Gastrocnemius medialis (tissue), 4 donors: Measurements from ENCODE around the gene IGSF9B. TPM values are rescaled to one million over a fixed set of nuclear protein-coding genes. Genes with fewer than 3 reads are reported as not detected.

Experiments
- ATAC-seq, 2 donors: fragments of 150-250 bp; one replicate each; pipeline ENCODE4 v1.9.1; 2016
- DNase-seq, 2 donors: peaks; one replicate each; pipeline ENCODE4 v3.0.0-alpha.2; 2019
- H3K27ac ChIP-seq, 4 donors: fragments of 200-600 bp; sonication (generic); 1 replicate in 1 of 4; 2 replicates in 3 of 4; pipeline ENCODE4 v1.5.1; 2016 to 2018; ENCODE audit warnings: mild to moderate bottlenecking in 2 of 4, moderate library complexity in 1 of 4
- H3K27me3 ChIP-seq, 3 donors: fragments of 200-600 bp; sonication (generic) in 2 of 3; 1 replicate in 1 of 3; 2 replicates in 2 of 3; pipeline versions ENCODE4 v1.5.1 to v1.6.0; 2016 to 2019; ENCODE audit warnings: mild to moderate bottlenecking in 1 of 3, moderate library complexity in 1 of 3
- H3K36me3 ChIP-seq, 2 donors: fragments of 200-600 bp; sonication (generic) in 1 of 2; one replicate each; pipeline ENCODE4 v1.5.1; 2017 to 2018
- H3K4me1 ChIP-seq, 2 donors: fragments of 200-600 bp; sonication (generic) in 1 of 2; one replicate each; pipeline ENCODE4 v1.5.1; 2016 to 2017; ENCODE audit warnings: mild to moderate bottlenecking in 2 of 2
- H3K4me3 ChIP-seq, 4 donors: fragments of 200-600 bp; sonication (generic) in 3 of 4; 1 replicate in 1 of 4; 2 replicates in 3 of 4; pipeline ENCODE4 v1.5.1; 2016 to 2019; ENCODE audit warnings: mild to moderate bottlenecking in 2 of 4
- H3K9me3 ChIP-seq, 3 donors: fragments of 200-600 bp; sonication (generic) in 2 of 3; 1 replicate in 1 of 3; 2 replicates in 2 of 3; pipeline ENCODE4 v1.5.1; 2016 to 2019
- POLR2A ChIP-seq, 2 donors: fragments of 450-650 bp; IDR thresholded peaks; one replicate each; pipeline ENCODE4 v1.6.1; 2017; ENCODE audit warnings: antibody characterized with exemption in 2 of 2, mild to moderate bottlenecking in 2 of 2, moderate library complexity in 2 of 2
- in situ Hi-C, 4 donors: fragments of 200-750 bp; cut with MboI; loops; one replicate each; pipeline versions ENCODE4 v1.15.0 to v1.8.0; 2017; ENCODE audit warnings: low sequenced_read_pairs in 4 of 4
- intact Hi-C: fragments of 100-400 bp; cut with DNase I; formaldehyde crosslinking; loops from one replicate; pipeline ENCODE4 v1.15.1; 2023; ENCODE audit warnings: low total_unique reads
- total RNA-seq, 4 donors: library from RNA; depleted of rRNA; stranded (reverse); fragments of >200 nt; gene quantifications; one replicate each; pipeline versions ENCODE4 v1.1.0 to v1.2.3, GENCODE V29; 2016
- TF ChIP-seq, protein P1 (sequence below), 5 experiments: fragments of 450-650 bp in 3 of 5; fragments of 200-600 bp in 2 of 5; sonication (generic) in 2 of 5; IDR thresholded peaks in 4 of 5; conservative IDR thresholded peaks in 1 of 5; 1 replicate in 4 of 5; 2 replicates in 1 of 5; pipeline ENCODE4 v1.5.1; 2016 to 2019; ENCODE audit warnings: antibody characterized with exemption in 5 of 5, mild to moderate bottlenecking in 3 of 5, moderate library complexity in 3 of 5

The IGSF9B gene
- total RNA-seq, 4 donors from 2014 or later = 0.07 to 2.5 (median 1.4) TPM

DNA sequence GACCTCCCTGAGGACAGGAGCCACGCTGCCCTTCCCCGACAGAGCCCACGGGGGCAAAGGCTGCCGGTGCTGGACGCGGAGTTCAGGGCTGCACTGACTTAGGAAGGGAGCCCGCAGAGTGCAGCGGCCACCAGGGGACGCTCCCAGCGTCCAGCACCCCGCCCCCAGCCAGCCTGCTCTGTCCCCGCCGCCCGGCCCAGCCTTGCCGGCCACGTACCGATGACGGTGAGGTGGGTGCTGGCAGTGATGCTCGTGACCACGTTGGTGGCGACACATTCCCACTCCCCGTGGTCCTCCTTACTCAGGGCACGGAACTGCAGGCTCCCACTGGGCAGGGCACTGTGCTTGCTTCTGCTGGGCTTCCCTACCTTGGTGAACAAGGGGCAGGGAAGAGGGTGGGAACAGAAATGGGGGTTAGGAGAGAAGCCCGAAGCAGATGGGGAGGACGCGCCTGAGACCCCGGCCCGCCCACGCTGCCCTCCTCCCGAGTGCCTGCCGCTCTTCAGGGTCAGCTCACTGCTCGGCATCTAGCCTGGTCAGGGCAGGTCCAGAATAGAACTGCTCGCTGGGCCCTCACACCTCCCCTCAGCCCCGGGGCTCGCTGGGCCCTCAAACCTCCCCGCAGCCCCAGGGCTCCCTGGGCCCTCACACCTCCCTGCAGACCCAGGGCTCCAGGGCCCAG lies 25.9 kb downstream of the IGSF9B start:
- no peak for DNase-seq
- ATAC-seq = no peak
- peaks cover 2 to 4% of the 10 kb centered on the region in 2 donors for H3K4me1 ChIP-seq
- H3K36me3 ChIP-seq = no peaks in the 10 kb centered on the region
- TF ChIP-seq, protein P1, sequence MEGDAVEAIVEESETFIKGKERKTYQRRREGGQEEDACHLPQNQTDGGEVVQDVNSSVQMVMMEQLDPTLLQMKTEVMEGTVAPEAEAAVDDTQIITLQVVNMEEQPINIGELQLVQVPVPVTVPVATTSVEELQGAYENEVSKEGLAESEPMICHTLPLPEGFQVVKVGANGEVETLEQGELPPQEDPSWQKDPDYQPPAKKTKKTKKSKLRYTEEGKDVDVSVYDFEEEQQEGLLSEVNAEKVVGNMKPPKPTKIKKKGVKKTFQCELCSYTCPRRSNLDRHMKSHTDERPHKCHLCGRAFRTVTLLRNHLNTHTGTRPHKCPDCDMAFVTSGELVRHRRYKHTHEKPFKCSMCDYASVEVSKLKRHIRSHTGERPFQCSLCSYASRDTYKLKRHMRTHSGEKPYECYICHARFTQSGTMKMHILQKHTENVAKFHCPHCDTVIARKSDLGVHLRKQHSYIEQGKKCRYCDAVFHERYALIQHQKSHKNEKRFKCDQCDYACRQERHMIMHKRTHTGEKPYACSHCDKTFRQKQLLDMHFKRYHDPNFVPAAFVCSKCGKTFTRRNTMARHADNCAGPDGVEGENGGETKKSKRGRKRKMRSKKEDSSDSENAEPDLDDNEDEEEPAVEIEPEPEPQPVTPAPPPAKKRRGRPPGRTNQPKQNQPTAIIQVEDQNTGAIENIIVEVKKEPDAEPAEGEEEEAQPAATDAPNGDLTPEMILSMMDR (IDR thresholded peaks at IDR 0.05 in 4 of 5, conservative IDR thresholded peaks at IDR 0.05 in 1 of 5) = peak in 2 of 5 experiments; percentile 15 to 27
- no peak for TF ChIP-seq POLR2A (IDR thresholded peaks at IDR 0.05)
- no peaks in the 10 kb centered on the region for H3K27me3 ChIP-seq
- in situ Hi-C loops (loop anchor here in 3 of 4 donors (25.0 kb wide), 1 partner anchor 206 kb away; no protein-coding TSS in a partner anchor), intact Hi-C loops (no loop called here)
- no peak overlapping the region for H3K4me3 ChIP-seq
- no peaks in the 10 kb centered on the region for H3K9me3 ChIP-seq
- H3K27ac ChIP-seq = no peak overlapping the region

DNA sequence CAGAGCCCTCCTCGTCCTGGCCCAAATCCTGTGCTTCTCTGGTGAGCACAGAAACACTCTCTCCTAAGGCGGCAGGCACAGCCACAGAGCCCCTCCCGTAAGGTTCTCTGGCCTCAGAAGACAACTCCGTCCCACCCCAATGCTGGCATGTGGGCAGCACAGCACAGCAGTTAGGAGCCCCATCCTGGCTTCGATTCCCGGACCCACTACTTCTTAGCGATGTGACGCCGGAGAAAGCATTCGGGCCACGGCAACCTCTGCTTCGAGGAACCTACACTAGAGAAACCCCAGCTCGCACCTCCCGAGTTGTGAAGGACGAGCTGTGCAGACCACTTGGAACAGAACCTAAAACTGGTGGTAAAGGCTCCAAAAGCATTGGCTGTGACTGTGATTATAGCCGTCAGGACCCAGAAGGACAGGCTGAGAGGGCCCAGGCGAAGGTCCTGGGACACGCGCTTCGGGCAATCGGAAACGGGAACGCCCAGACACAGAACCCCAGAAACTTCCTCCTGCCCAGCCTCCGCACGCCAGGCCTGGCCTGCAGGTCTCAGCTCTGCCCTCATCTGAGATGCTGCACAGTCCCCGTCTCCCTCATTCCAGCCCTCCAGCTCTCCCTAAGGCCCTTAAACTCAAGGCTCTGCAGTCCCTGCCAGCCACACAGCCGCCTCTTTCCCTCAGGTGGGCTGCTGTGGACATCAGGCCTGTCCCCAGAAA lies 26.6 kb downstream of the IGSF9B start:
- Histone ChIP-seq H3K27ac (no peak overlapping the region), H3K4me1 (peaks cover 2 to 4% of the 10 kb centered on the region in 2 donors), H3K9me3 (no peaks in the 10 kb centered on the region), H3K4me3 (no peak overlapping the region), H3K36me3 (peaks cover 0 to 4% of the 10 kb centered on the region in 2 donors), H3K27me3 (no peaks in the 10 kb centered on the region)
- intact Hi-C loops (no loop called here), in situ Hi-C loops (loop anchor here in 3 of 4 donors (25.0 kb wide), 1 partner anchor 207 kb away; no protein-coding TSS in a partner anchor)
- DNase-seq = no peak
- TF ChIP-seq, protein P1 (IDR thresholded peaks at IDR 0.05 in 4 of 5, conservative IDR thresholded peaks at IDR 0.05 in 1 of 5) = no peak
- no peak for ATAC-seq

DNA sequence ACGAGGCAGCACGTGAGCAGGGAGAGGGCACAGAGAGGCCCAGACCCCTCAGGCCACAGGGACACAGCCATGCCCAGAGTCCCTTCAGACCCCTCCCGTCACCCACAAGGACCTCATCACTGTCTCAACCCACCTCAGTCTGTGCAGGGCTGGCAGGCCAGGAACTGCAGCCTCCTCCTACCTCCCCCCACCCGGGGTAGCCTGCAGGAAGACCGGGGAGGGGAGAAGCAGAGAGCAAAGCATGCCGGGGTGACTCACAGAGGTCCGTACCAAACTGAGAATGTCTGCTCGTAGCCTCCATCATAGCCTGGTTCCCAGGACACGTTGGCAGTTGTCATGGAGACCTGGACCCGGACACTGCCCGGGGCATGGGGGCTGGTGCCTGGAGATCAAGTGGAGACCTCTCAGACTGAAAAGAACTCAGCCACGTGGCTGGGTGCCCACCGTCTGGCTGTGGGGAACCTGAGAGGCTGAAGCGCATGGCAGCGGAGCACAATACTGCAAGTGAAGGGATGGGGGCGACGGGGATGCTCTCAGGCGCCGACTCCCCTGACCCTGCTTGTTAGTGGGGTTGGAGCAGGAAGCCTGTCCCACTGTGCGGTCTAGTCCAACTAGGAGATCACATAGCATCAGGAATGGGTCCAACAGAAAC lies 27.2 kb downstream of the IGSF9B start:
- intact Hi-C loops = no loop called here
- peaks cover 2 to 4% of the 10 kb centered on the region in 2 donors for H3K4me1 ChIP-seq
- no peak overlapping the region for H3K4me3 ChIP-seq
- in situ Hi-C loops = loop anchor here (5.0 to 25.0 kb wide), 4 partner anchors 113 to 215 kb away; no protein-coding TSS in a partner anchor
- no peaks in the 10 kb centered on the region for H3K9me3 ChIP-seq
- no peak for TF ChIP-seq POLR2A (IDR thresholded peaks at IDR 0.05)
- TF ChIP-seq, protein P1 (IDR thresholded peaks at IDR 0.05 in 4 of 5, conservative IDR thresholded peaks at IDR 0.05 in 1 of 5) = no peak
- peaks cover 0 to 10% of the 10 kb centered on the region in 2 donors for H3K36me3 ChIP-seq
- no peak overlapping the region for H3K27ac ChIP-seq
- DNase-seq (no peak), ATAC-seq (no peak)
- H3K27me3 ChIP-seq = no peaks in the 10 kb centered on the region

DNA sequence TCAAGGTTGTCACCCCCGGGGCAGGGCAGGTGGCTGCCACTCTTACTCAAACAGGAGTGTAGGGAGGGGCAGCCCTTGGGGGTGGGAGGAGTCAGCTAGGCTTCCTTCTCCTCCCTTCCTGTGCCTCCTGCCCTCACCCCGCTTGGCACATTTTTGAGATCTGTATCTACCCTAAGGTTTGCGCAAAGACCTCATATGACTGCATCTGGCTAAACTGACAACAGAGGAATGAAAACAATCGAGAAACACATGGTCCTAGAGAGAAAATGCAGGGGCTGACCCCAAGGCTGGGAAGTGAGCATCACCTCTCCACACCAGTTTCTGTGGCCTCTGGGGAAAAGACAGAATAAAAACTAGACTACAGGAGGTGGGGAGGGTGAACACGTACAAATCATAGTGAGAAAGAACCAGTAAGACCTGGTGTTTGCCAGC lies 28.1 kb downstream of the IGSF9B start:
- in situ Hi-C loops = loop anchor here (5.0 to 25.0 kb wide), 4 partner anchors 114 to 216 kb away; no protein-coding TSS in a partner anchor

More for the DNA sequence above, 28.1 kb downstream of the IGSF9B start:
- H3K9me3 ChIP-seq = no peaks in the 10 kb centered on the region
- ATAC-seq = no peak
- no peak overlapping the region for H3K4me3 ChIP-seq
- peaks cover 0 to 12% of the 10 kb centered on the region in 2 donors for H3K36me3 ChIP-seq
- H3K27ac ChIP-seq = no peak overlapping the region
- DNase-seq = no peak
- TF ChIP-seq, protein P1 (IDR thresholded peaks at IDR 0.05 in 4 of 5, conservative IDR thresholded peaks at IDR 0.05 in 1 of 5) = no peak
- H3K27me3 ChIP-seq = no peaks in the 10 kb centered on the region
- peaks cover 2 to 4% of the 10 kb centered on the region in 2 donors for H3K4me1 ChIP-seq
- intact Hi-C loops = no loop called here
